OCI-LY1 (cell line): Measurements from ENCODE around the gene HCK.

ENCODE experiments used
- H2AFZ ChIP-seq: fragments of 200-600 bp; sonication (generic), shearing (Covaris generic); 2 replicates; pipeline ENCODE4 v1.6.0; 2014; ENCODE audit warnings: antibody characterized with exemption, mild to moderate bottlenecking, low read length
- H3F3A ChIP-seq: fragments of 200-600 bp; sonication (generic), shearing (Covaris generic); 2 replicates; pipeline ENCODE4 v1.6.0; 2014; ENCODE audit warnings: mild to moderate bottlenecking, antibody characterized with exemption, low read length, moderate library complexity; ENCODE audit not compliant: insufficient read depth
- H3K27ac ChIP-seq: fragments of 200-600 bp; sonication (generic); 2 replicates; pipeline ENCODE4 v1.5.1; 2014; ENCODE audit warnings: low read length, mixed run types, mild to moderate bottlenecking, low read depth; ENCODE audit not compliant: poor library complexity, severe bottlenecking
- H3K27me3 ChIP-seq: fragments of 200-600 bp; sonication (generic); 2 replicates; pipeline ENCODE4 v1.6.0; 2014; ENCODE audit warnings: antibody characterized with exemption, mild to moderate bottlenecking, low read length, moderate library complexity; ENCODE audit not compliant: insufficient read depth
- H3K36me3 ChIP-seq: fragments of 200-600 bp; sonication (generic); 2 replicates; pipeline ENCODE4 v1.6.1; 2014; ENCODE audit warnings: mild to moderate bottlenecking, antibody characterized with exemption, low read length, moderate library complexity, mixed read lengths; ENCODE audit not compliant: insufficient read depth
- H3K4me1 ChIP-seq: fragments of 200-600 bp; sonication (generic); 2 replicates; pipeline ENCODE4 v1.5.1; 2014; ENCODE audit warnings: mild to moderate bottlenecking, low read length, moderate library complexity; ENCODE audit not compliant: insufficient read depth, severe bottlenecking
- H3K4me2 ChIP-seq: fragments of 200-600 bp; sonication (generic), shearing (Covaris generic); 2 replicates; pipeline ENCODE4 v1.6.1; 2014; ENCODE audit warnings: low read length
- H3K4me3 ChIP-seq: fragments of 200-600 bp; sonication (generic); 2 replicates; pipeline ENCODE4 v1.5.1; 2014; ENCODE audit warnings: low read length, low read depth, mild to moderate bottlenecking, mixed read lengths; ENCODE audit not compliant: poor library complexity, severe bottlenecking
- H3K79me2 ChIP-seq: fragments of 200-600 bp; shearing (Covaris generic); 2 replicates; pipeline ENCODE4 v1.6.1; 2016; ENCODE audit warnings: mixed run types, low read length, mixed read lengths; ENCODE audit not compliant: insufficient read depth
- H3K9ac ChIP-seq: fragments of 200-600 bp; sonication (generic), shearing (Covaris generic); 2 replicates; pipeline ENCODE4 v1.6.1; 2014; ENCODE audit warnings: mild to moderate bottlenecking, low read length, mixed read lengths
- H3K9me2 ChIP-seq: fragments of 200-600 bp; sonication (generic), shearing (Covaris generic); 2 replicates; pipeline ENCODE4 v1.6.1; 2014; ENCODE audit warnings: low read depth, mild to moderate bottlenecking, low read length, mixed read lengths
- H3K9me3 ChIP-seq: fragments of 200-600 bp; shearing (Covaris generic); 2 replicates; pipeline ENCODE4 v1.6.1; 2014; ENCODE audit warnings: low read length, mixed read lengths
- H4K20me1 ChIP-seq: fragments of 200-600 bp; sonication (generic), shearing (Covaris generic); 2 replicates; pipeline ENCODE4 v1.6.0; 2016; ENCODE audit warnings: mild to moderate bottlenecking, low read length; ENCODE audit not compliant: insufficient read depth
- EZH2 ChIP-seq: fragments of 200-600 bp; sonication (generic), shearing (Covaris generic); IDR thresholded peaks from 2 replicates; pipeline ENCODE4 v1.8.0; 2017; ENCODE audit warnings: borderline replicate concordance, mixed run types, mild to moderate bottlenecking, antibody characterized with exemption, low read length, moderate library complexity, mixed read lengths
- TF ChIP-seq, protein P1 (sequence below): fragments of 200-600 bp; sonication (generic), shearing (Covaris generic); IDR thresholded peaks from 2 replicates; pipeline ENCODE4 v1.5.1; 2017; ENCODE audit warnings: mild to moderate bottlenecking, antibody characterized with exemption, low read length, moderate library complexity, mixed read lengths

HCK gene

DNA sequence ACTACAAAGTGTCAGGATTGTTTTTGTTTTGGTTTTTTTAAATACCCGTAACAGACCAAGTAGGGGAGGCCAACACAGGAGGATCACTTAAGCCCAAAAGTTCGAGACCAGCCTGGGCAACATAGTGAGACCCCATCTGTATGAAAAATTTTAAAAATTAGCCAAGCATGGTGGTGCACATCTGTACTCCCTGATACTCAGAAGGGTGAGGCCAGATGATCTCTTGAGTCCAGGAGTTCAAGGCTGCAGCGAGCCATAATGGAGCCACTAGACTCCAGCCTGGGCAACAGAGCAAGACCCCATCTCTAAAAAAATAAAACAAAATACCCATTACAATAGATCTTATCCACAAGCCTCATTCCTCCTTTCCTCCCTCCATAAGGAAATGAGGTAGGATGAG lies 28.7 kb downstream of the HCK start:
- Histone ChIP-seq H3K79me2 (no peaks in the 10 kb centered on the region), H3K9ac (no peak overlapping the region), H3K9me3 (no peaks in the 10 kb centered on the region), H4K20me1 (no peaks in the 10 kb centered on the region), H3K4me3 (no peak overlapping the region), H3K27ac (no peak overlapping the region), H2AFZ (no peak overlapping the region), H3F3A (no peaks in the 10 kb centered on the region), H3K9me2 (no peaks in the 10 kb centered on the region), H3K36me3 (no peaks in the 10 kb centered on the region), H3K27me3 (no peaks in the 10 kb centered on the region), H3K4me2 (no peak overlapping the region), H3K4me1 (no peaks in the 10 kb centered on the region)
- TF ChIP-seq, protein P1, sequence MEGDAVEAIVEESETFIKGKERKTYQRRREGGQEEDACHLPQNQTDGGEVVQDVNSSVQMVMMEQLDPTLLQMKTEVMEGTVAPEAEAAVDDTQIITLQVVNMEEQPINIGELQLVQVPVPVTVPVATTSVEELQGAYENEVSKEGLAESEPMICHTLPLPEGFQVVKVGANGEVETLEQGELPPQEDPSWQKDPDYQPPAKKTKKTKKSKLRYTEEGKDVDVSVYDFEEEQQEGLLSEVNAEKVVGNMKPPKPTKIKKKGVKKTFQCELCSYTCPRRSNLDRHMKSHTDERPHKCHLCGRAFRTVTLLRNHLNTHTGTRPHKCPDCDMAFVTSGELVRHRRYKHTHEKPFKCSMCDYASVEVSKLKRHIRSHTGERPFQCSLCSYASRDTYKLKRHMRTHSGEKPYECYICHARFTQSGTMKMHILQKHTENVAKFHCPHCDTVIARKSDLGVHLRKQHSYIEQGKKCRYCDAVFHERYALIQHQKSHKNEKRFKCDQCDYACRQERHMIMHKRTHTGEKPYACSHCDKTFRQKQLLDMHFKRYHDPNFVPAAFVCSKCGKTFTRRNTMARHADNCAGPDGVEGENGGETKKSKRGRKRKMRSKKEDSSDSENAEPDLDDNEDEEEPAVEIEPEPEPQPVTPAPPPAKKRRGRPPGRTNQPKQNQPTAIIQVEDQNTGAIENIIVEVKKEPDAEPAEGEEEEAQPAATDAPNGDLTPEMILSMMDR: no peak
- no peak for TF ChIP-seq EZH2

- H3K4me3 ChIP-seq: no peak overlapping the region
- no peak overlapping the region for H2AFZ ChIP-seq
- H3K27ac ChIP-seq: no peak overlapping the region
- H3K9me2 ChIP-seq: no peaks in the 10 kb centered on the region
- H3K9ac ChIP-seq: no peak overlapping the region
- no peaks in the 10 kb centered on the region for H3K4me1 ChIP-seq
- no peaks in the 10 kb centered on the region for H3K36me3 ChIP-seq
- no peaks in the 10 kb centered on the region for H4K20me1 ChIP-seq
- no peaks in the 10 kb centered on the region for H3K79me2 ChIP-seq
- TF ChIP-seq, protein P1: no peak
- no peak for TF ChIP-seq EZH2
- no peaks in the 10 kb centered on the region for H3K9me3 ChIP-seq
- no peaks in the 10 kb centered on the region for H3F3A ChIP-seq
- no peak overlapping the region for H3K4me2 ChIP-seq
- no peaks in the 10 kb centered on the region for H3K27me3 ChIP-seq
Measured at GRCh38 chr20:32083469-32083868, 31.4 kb downstream of the HCK start.

GRCh38 chr20:32087070-32087469 lies 35.0 kb downstream of the HCK start:
- H3K4me2 ChIP-seq: no peak overlapping the region
- TF ChIP-seq, protein P1: no peak
- TF ChIP-seq EZH2: no peak
- H3K27ac ChIP-seq: no peak overlapping the region
- H2AFZ ChIP-seq: no peak overlapping the region
- no peaks in the 10 kb centered on the region for H4K20me1 ChIP-seq
- H3K27me3 ChIP-seq: 0 out of 2 replicates have a peak, but pooled peaks cover 5% of the 10 kb centered on the region
- no peaks in the 10 kb centered on the region for H3K9me3 ChIP-seq
- H3K79me2 ChIP-seq: no peaks in the 10 kb centered on the region
- no peaks in the 10 kb centered on the region for H3K36me3 ChIP-seq
- no peaks in the 10 kb centered on the region for H3F3A ChIP-seq
- H3K9me2 ChIP-seq: no peaks in the 10 kb centered on the region
- no peak overlapping the region for H3K9ac ChIP-seq
- H3K4me1 ChIP-seq: no peaks in the 10 kb centered on the region
- H3K4me3 ChIP-seq: no peak overlapping the region
